Endodermal cell (in vitro differentiated cells): ENCODE data around the gene FASLG. TPM values are rescaled to one million over a fixed set of nuclear protein-coding genes. Genes with fewer than 3 reads are reported as not detected.

Experiments used
- DNase-seq: peaks from one replicate; pipeline ENCODE4 v3.0.0-alpha.2; 2017
- H3K27ac ChIP-seq: 2 replicates; pipeline ENCODE4 v1.5.1; 2013; ENCODE audit warnings: mild to moderate bottlenecking, low read depth, low read length, moderate library complexity
- H3K27me3 ChIP-seq: 2 replicates; pipeline ENCODE4 v1.6.1; 2013; ENCODE audit warnings: mild to moderate bottlenecking, low read length, moderate library complexity; ENCODE audit not compliant: insufficient read depth, control insufficient read depth, poor library complexity, severe bottlenecking
- H3K36me3 ChIP-seq: 2 replicates; pipeline ENCODE4 v1.7.0; 2013; ENCODE audit warnings: mild to moderate bottlenecking, low read length, moderate library complexity; ENCODE audit not compliant: control insufficient read depth, insufficient read depth
- H3K4me1 ChIP-seq: one replicate; pipeline ENCODE4 v1.7.0; 2013; ENCODE audit warnings: low read length; ENCODE audit not compliant: control insufficient read depth, insufficient read depth
- H3K4me3 ChIP-seq: 2 replicates; pipeline ENCODE4 v1.5.1; 2013; ENCODE audit warnings: mild to moderate bottlenecking, low read length, moderate library complexity
- H3K9ac ChIP-seq: 2 replicates; pipeline ENCODE4 v1.6.1; 2013; ENCODE audit warnings: mild to moderate bottlenecking, low read length, moderate library complexity; ENCODE audit not compliant: poor library complexity, severe bottlenecking; ENCODE audit errors: extremely low read depth
- H3K9me3 ChIP-seq: 2 replicates; pipeline ENCODE4 v1.6.1; 2013; ENCODE audit warnings: mild to moderate bottlenecking, low read length, moderate library complexity; ENCODE audit not compliant: control insufficient read depth
- H3K27ac Mint-ChIP-seq: 2 replicates; pipeline ENCODE4 v1.8.0; 2020; ENCODE audit warnings: mixed read lengths
- H3K27me3 Mint-ChIP-seq: 2 replicates; pipeline ENCODE4 v1.8.0; 2021; ENCODE audit warnings: mild to moderate bottlenecking, mixed read lengths; ENCODE audit not compliant: insufficient read depth
- H3K36me3 Mint-ChIP-seq: 2 replicates; pipeline ENCODE4 v1.8.0; 2020; ENCODE audit warnings: low read depth, mixed read lengths
- H3K4me1 Mint-ChIP-seq: 2 replicates; pipeline ENCODE4 v1.8.0; 2020; ENCODE audit warnings: mixed read lengths
- H3K4me3 Mint-ChIP-seq: 2 replicates; pipeline ENCODE4 v1.8.0; 2020; ENCODE audit warnings: mild to moderate bottlenecking, moderate library complexity, mixed read lengths
- H3K9me3 Mint-ChIP-seq: 2 replicates; pipeline ENCODE4 v1.8.0; 2020; ENCODE audit warnings: mild to moderate bottlenecking, mixed read lengths
- CTCF ChIP-seq: fragments of 200-600 bp; sonication (generic); conservative IDR thresholded peaks from 2 replicates; pipeline ENCODE4 v1.5.0; 2021; ENCODE audit warnings: antibody characterized with exemption, mild to moderate bottlenecking
- WGBS, 2 experiments: methylation state at CpG; one replicate each; pipeline versions ENCODE4 v1.1.5 to v1.1.7; 2013; ENCODE audit warnings: missing lambda C conversion rate in 2 of 2, mixed read lengths in 1 of 2; ENCODE audit not compliant: insufficient coverage in 1 of 2, insufficient read length in 1 of 2; 5-methylcytosine and 5-hydroxymethylcytosine counted together
- total RNA-seq, 2 donors: library from RNA; stranded (reverse); fragmentation: NEBNext Ultra II Directional in 1 of 2; extraction: Animal tissue kit (Norgen Biotek cat#: 25700) in 1 of 2; gene quantifications; 2 replicates in 1 of 2; 3 replicates in 1 of 2; pipeline ENCODE4 v1.2.1, GENCODE V29; 2021

Gene FASLG
- total RNA-seq, 2 donors from 2014 or later, result not detected

- Histone ChIP-seq H3K9me3 (peaks cover 19% of the 10 kb centered on the region), H3K27me3 (no peaks in the 10 kb centered on the region), H3K4me3 (no peak overlapping the region), H3K27ac (no peak overlapping the region), H3K4me1 (no peaks in the 10 kb centered on the region), H3K36me3 (no peaks in the 10 kb centered on the region), H3K9ac (no peak overlapping the region)
- H3K4me3 Mint-ChIP-seq, result no peak overlapping the region
- TF ChIP-seq CTCF, result no peak
- DNase-seq, result no peak
- peaks cover 24% of the 10 kb centered on the region for H3K9me3 Mint-ChIP-seq
- 82 to 94% methylated on average over 3 of the region's 3 CpGs for WGBS, 2 experiments
- no peaks in the 10 kb centered on the region for H3K4me1 Mint-ChIP-seq
- H3K27ac Mint-ChIP-seq, result no peak overlapping the region
- peaks cover 6% of the 10 kb centered on the region for H3K36me3 Mint-ChIP-seq
- no peaks in the 10 kb centered on the region for H3K27me3 Mint-ChIP-seq
Observed at GRCh38 chr1:172627702-172628101, 31.2 kb upstream of the FASLG start.

GRCh38 chr1:172628401-172628800 lies 30.5 kb upstream of the FASLG start:
- Histone ChIP-seq H3K4me3 (no peak overlapping the region), H3K36me3 (no peaks in the 10 kb centered on the region), H3K9ac (no peak overlapping the region), H3K4me1 (no peaks in the 10 kb centered on the region), H3K27me3 (no peaks in the 10 kb centered on the region), H3K9me3 (peaks cover 24% of the 10 kb centered on the region), H3K27ac (no peak overlapping the region)
- TF ChIP-seq CTCF, result no peak
- H3K4me1 Mint-ChIP-seq, result no peaks in the 10 kb centered on the region
- H3K36me3 Mint-ChIP-seq, result peaks cover 6% of the 10 kb centered on the region
- no peak overlapping the region for H3K27ac Mint-ChIP-seq
- no peak overlapping the region for H3K4me3 Mint-ChIP-seq
- 87% methylated on average over 3 to 4 of the region's 4 CpGs for WGBS, 2 experiments
- no peaks in the 10 kb centered on the region for H3K27me3 Mint-ChIP-seq
- H3K9me3 Mint-ChIP-seq, result peaks cover 25% of the 10 kb centered on the region
- DNase-seq, result no peak

- Mint-ChIP-seq H3K4me3 (no peak overlapping the region), H3K27ac (no peak overlapping the region), H3K9me3 (peaks cover 29% of the 10 kb centered on the region), H3K27me3 (no peaks in the 10 kb centered on the region), H3K4me1 (peaks cover 4% of the 10 kb centered on the region), H3K36me3 (peaks cover 6% of the 10 kb centered on the region)
- H3K9ac ChIP-seq, result no peak overlapping the region
- peaks cover 24% of the 10 kb centered on the region for H3K9me3 ChIP-seq
- H3K4me3 ChIP-seq, result no peak overlapping the region
- H3K36me3 ChIP-seq, result no peaks in the 10 kb centered on the region
- no peaks in the 10 kb centered on the region for H3K4me1 ChIP-seq
- TF ChIP-seq CTCF, result no peak
- WGBS, 2 experiments, result 92% methylated on average over 2 of the region's 2 CpGs; no CpG with 5 or more reads in 1 of the 2 experiments
- H3K27me3 ChIP-seq, result no peaks in the 10 kb centered on the region
- no peak for DNase-seq
- no peak overlapping the region for H3K27ac ChIP-seq
Observed at GRCh38 chr1:172629170-172629569, 29.7 kb upstream of the FASLG start.
